HL-60/S4 treated with retinoic acid at 250 ng/mL for 4 days and 3 days (cell line): ENCODE data around the gene SIN3A.
"Not testable (repeated sequence)": the region's sequence is repeated elsewhere in the genome, so short reads cannot be mapped to it uniquely, and the experiment has no call there.

Experiments used
- in situ Hi-C: fragments of 300-500 bp; cut with MboI; formaldehyde crosslinking; loops from 2 replicates; pipeline ENCODE4 v1.7.0; 2022; ENCODE audit warnings: low sequenced_read_pairs

SIN3A gene

DNA sequence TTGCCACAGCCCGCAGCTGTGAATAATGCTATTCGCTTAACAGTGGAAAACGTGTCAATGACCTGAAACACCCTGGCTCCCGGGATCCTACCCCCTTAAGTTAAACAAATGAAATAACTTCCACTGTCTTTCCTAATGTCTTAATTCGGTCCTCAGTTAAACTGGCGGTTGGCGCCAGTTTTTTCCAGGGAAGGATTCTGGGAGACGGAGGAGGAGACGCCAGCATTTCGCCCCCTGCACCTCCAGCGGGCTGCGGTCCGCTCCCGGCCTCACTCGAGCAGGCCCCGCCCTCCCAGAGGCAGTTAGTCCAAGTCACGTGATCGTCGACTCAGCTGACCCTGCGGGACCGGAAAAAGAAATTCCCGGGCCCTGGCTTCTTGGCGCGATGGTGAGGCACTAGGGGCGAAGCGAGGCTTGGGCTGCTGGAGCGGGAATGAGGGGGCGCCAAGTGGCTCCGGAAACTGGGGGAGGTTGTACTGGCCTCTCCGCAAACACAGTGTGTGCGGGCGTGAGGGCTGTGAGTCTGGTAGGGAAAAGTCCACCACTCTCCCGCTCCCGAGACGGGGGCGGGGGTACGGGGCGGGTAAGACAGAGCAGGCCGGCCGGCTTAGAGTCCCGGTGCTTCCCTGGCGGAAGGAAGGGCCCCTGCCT, 115.7 kb downstream of the SIN3A start, which contains the start of gene COMMD4:
Gene COMMD4, plus strand, starts transcription at position 359 of the 651 bp plus-strand sequence. Its CDS starts 27 bp downstream, at position 386.
- in situ Hi-C loops, result no loop called here

DNA sequence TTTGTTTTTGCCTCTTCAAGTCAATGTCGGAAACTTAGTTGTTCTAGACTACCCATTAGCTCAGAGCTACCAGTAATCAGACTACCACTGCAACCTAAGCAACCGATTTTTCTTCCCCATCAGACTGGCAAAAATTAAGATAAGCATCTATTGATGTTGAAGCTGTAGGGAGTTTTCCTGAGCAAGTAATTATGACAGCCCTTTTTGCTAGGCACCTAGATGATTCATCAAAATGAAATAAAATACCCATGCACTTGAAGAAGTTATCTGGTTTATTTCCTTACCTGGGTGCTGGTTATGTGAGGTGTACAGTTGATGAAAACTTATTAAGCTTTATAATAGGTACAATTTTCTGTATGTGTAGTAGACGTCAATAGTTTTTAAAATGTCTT, 116.2 kb downstream of the SIN3A start:
- in situ Hi-C loops, result no loop called here

DNA sequence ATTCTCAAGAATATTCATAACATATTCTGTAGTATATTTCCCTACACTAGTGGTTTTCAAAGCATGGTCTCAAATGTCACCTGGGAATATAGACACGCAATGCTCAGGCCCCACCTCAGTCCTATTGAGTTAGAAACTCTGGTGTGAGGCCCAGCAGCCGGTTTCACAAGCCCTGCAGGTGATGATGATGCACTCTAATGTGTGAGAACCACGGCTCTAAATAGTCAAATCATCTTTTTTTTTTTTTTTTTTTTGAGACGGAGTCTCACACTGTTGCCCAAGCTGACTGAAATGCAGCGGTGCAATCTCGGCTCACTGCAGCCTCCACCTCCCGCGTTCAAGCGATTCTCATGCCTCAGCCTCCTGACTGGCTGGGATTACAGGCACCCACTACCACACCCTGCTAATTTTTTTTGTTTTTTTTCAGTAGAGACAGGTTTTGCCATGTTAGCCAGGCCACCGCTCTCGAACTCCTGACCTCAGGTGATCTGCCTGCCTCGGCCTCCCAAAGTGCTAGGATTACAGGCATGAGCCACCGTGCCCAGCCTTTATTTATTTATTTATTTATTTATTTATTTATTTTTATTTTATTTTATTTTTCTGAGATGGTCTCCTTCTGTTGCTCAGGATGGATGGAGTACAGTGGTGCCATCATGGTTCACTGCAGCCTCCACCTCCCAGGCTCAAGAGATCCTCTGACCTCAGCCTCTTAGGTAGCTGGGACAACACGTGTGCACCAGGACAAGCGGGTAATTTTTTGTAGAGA, 117.7 kb downstream of the SIN3A start:
- in situ Hi-C loops, result not testable (repeated sequence)

DNA sequence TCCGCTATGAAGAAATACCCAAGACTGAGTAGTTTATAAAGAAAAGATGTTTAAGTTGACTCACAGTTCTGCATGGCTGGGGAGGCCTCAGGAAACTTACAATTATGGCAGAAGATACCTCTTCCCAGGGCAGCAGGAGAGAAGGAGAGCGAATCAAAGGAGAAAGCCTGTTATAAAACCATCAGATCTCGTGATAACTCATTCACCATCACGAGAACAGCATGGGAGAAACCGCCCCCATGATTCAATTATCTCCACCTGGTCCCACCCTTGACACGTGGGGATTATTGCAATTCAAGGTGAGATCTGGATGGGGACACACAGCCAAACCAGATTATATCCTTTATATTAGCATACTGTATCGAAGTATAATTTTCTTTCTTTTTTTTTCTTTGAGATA, 119.4 kb downstream of the SIN3A start:
- in situ Hi-C loops, result not testable (repeated sequence)

DNA sequence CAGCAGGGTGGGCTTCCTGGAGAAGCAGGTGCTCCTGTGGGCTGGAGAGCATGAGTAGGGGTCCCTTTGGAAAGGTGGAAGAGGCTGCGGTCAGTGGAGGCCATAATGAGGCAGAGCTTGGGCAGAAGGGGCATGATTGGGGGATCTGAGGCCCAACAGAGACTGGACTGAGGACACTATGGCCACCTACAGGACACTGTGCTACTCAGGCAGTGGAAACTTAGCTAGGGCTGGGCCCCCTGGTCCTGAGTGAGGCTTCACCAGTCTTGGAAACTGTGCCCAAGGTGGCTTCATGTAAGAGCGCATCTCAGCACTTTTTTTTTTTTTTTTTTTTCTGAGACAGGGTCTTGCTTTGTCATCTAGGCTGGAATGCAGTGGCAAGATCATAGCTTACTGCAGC, 121.9 kb downstream of the SIN3A start:
- in situ Hi-C loops, result no loop called here

DNA sequence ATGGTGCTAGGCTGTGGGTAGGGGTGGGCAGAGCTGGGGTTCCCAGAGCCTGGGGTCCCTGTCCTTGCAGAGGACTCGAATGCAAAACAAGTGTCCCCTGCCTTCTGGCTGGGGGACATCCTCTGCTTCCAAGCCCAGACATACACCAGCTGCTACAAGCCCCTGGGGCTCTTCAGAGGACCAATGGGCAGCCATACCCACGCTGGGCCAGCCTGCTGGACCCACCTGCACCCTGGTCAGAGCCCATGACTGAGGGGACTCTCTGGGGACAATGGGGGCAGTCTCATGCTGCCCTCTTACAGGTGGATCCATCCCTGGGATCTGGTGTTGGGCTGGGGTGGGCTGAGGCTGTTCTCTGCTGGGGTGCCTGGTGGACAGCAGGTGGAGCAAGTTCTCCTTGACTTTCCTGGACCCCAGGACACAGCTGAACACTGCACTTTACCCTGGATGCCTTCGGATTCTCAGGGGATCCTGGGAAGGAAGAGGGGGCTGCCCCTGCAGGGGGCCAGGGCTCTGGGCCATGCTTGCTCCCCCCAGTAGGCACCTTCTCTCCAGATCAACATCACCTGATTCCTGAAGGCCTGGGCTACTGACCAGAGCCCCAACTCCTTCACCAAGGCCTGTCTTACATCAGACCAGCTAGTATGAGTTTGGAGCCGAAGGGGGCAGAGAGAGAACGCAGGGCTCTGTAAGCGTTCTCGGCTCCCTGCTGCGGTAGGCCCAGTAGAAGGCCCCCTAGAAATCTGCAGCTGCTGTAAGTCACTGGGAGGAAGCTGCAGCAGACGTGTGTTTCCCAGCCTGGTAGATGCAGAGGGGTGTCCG, 122.8 kb downstream of the SIN3A start:
- in situ Hi-C loops, result no loop called here

DNA sequence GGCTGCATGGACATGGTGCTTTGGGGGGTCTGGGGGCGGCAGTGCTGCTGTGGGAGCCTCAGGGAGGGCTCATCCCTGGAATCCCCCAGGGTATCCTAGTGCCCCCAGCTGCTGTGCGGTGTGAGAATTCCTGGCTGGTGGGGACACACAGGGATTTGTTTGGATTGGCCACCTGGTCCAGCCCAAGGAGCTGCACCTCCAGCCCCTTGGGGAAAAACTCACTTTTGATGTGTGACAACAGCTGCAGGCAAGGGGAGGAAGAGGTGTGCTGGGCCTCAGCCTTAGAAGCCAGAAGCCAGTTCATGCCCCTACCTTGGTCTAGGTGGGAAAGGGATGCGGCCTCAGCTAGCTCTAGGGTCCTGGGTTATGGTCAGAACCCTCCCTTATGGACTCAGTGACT, 124.0 kb downstream of the SIN3A start:
- in situ Hi-C loops, result no loop called here

DNA sequence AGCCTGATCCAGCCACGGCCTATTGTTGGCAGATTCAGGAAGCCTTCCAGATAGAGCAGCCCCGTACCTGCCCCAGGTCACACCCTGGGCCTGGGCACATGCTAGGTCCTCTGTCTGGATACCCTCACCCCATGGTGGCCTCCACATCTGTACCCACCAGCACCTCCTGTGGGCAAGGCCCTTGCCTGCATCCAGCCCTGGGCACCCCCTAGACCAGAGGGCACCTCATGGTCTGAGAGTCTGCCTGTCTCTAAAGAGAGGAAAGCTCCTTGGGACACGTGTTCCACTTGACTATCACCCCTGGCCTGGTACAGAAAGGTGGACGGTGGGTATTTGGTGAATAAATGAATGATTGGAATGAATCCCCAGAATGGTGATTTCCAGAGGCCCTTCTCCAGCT, 124.5 kb downstream of the SIN3A start:
- in situ Hi-C loops, result no loop called here

DNA sequence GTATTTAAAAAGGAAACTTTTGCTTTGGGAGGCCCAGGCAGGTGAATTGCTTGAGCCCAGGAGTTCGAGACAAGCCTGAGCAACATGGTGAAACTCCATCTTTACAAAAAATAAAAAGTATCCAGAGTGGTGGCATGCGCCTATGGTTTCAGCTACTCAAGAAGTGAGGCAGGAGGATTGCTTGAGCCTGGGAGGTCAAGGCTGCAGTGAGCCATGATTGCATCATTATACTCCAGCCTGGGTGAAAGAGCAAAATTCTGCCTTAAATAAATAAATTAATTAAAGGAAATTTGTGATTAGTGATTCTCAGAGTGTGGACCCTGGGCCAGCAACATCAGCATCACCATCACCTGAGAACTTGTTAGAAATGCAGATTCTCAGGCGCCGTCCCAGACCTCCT, 125.6 kb downstream of the SIN3A start:
- in situ Hi-C loops, result no loop called here

DNA sequence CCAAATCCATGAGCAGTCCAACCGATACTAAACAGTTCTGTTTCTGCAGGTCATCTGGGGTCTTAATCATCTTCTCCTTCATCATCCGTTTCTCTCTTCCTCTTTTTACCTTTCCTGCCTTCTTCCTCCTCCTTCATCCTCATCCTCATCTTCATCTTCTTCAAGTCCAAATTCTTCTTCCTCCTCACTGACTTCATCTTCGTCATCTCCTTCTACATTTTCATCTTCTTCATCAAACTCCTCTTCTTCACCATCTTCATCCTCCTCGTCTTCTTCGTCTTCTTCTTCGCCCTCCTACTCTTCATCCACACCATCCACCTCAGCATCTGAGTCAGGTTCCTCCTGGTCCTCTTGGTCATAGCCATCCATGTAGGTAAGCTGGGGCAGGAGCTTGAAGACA, 129.8 kb downstream of the SIN3A start:
- in situ Hi-C loops, result no loop called here
